ENCODE measurements around the gene RRP1.

GRCh38 chr21:43778469-43779335 is 10.7 kb upstream of the RRP1 start:
- TF ChIP-seq, protein P1, sequence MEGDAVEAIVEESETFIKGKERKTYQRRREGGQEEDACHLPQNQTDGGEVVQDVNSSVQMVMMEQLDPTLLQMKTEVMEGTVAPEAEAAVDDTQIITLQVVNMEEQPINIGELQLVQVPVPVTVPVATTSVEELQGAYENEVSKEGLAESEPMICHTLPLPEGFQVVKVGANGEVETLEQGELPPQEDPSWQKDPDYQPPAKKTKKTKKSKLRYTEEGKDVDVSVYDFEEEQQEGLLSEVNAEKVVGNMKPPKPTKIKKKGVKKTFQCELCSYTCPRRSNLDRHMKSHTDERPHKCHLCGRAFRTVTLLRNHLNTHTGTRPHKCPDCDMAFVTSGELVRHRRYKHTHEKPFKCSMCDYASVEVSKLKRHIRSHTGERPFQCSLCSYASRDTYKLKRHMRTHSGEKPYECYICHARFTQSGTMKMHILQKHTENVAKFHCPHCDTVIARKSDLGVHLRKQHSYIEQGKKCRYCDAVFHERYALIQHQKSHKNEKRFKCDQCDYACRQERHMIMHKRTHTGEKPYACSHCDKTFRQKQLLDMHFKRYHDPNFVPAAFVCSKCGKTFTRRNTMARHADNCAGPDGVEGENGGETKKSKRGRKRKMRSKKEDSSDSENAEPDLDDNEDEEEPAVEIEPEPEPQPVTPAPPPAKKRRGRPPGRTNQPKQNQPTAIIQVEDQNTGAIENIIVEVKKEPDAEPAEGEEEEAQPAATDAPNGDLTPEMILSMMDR (conservative IDR thresholded peaks at IDR 0.05): no peak
- no peak for TF ChIP-seq ZFX (IDR thresholded peaks at IDR 0.05)

All from C4-2B (cell line).